Measurements from ENCODE around the gene ROCK1. TPM values are rescaled to one million over a fixed set of nuclear protein-coding genes. Genes with fewer than 3 reads are reported as not detected.

The ROCK1 gene
- total RNA-seq, 4 donors from 2014 or later, result 17.6 to 58.2 (median 24.8) TPM

DNA sequence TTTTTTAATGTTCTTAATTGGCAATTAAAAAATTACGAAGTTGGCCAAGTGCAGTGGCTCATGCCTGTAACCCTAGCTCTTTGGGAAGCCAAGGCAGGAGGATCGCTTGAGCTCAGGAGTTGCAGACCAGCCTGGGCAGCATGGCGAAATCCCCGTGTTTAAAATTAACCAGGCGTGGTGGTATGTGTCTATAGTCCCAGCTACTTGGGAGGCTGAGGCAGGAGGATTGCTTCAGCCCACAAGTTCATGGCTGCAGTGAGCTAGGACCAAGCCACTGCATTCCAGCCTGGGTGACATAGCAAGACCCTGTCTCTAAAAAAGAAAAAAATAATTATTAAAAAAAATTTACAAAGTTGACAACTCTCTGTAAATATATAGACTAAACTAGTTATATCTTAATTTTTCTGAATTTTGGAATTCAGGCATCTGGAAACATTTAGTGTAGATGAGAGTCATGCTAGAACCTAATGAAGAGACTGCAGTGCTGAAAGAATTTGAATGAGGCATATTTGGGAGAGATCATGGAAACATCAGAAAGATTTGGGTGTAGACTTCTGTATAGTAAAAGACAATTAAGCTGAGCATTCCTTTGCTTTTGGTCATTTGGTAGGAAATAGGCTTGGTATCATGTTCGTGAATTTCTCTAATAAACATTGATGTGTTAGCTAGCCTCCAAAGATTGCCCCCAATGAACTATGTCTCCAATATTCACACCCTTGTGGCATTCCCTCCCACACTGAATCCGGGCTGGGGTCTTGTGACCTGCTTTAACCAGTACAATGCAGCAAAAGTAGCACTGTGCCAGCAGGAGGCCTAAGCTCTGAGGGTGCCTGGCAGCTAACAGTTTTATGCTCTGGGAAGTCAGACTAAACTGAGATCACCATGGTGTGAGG, 4.2 kb upstream of the ROCK1 start:
- TF ChIP-seq POLR2A (IDR thresholded peaks at IDR 0.05), result no peak
- TF ChIP-seq, protein P1, sequence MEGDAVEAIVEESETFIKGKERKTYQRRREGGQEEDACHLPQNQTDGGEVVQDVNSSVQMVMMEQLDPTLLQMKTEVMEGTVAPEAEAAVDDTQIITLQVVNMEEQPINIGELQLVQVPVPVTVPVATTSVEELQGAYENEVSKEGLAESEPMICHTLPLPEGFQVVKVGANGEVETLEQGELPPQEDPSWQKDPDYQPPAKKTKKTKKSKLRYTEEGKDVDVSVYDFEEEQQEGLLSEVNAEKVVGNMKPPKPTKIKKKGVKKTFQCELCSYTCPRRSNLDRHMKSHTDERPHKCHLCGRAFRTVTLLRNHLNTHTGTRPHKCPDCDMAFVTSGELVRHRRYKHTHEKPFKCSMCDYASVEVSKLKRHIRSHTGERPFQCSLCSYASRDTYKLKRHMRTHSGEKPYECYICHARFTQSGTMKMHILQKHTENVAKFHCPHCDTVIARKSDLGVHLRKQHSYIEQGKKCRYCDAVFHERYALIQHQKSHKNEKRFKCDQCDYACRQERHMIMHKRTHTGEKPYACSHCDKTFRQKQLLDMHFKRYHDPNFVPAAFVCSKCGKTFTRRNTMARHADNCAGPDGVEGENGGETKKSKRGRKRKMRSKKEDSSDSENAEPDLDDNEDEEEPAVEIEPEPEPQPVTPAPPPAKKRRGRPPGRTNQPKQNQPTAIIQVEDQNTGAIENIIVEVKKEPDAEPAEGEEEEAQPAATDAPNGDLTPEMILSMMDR (IDR thresholded peaks at IDR 0.05), result no peak
- Histone ChIP-seq H3K36me3 (no peaks in the 10 kb centered on the region), H3K9me3 (no peaks in the 10 kb centered on the region), H3K4me3 (no peak overlapping the region), H3K27ac (peak overlapping the region in 2 of 4 donors; percentile 36 to 71), H3K4me1 (peaks cover 0 to 31% (median 0%) of the 10 kb centered on the region in 3 donors), H3K27me3 (no peaks in the 10 kb centered on the region)
- no peak for DNase-seq
- intact Hi-C loops (cut with DNase I), result no loop called here
- WGBS, 2 donors, result 61 to 79% methylated on average over 7 of the region's 7 CpGs

DNA sequence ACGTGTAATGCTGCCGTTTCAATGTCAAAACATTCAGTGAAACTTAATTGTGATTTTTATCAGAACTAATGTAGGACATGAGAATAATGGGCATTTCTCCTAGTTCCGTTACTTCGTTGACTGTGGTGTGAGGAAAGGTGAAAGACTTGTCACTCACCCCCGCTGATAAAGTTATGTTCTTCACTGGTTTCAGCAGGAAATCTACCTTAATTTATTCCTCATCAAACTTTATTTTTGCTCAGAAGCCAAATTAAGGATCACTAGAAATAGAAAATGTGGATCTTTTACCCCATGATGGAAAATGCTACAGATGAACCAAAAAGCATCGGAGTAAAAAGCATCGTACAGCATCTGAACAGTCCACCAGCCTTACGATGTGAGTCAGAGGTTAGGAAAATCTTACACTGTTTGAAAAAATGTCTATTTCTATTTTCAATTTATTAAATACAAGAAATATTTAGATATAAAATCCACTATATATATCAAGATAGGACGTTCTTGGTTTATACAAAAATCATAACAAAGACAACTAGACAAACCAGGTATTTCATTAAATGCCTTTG, 1.0 kb upstream of the ROCK1 start:
- no peaks in the 10 kb centered on the region for H3K27me3 ChIP-seq
- H3K9me3 ChIP-seq, result no peaks in the 10 kb centered on the region
- 13 to 18% methylated on average over 9 of the region's 9 CpGs for WGBS, 2 donors
- TF ChIP-seq POLR2A (IDR thresholded peaks at IDR 0.05), result no peak
- TF ChIP-seq, protein P1 (IDR thresholded peaks at IDR 0.05), result no peak
- H3K4me1 ChIP-seq, result peaks cover 0 to 52% (median 6%) of the 10 kb centered on the region in 3 donors
- peak overlapping the region; percentile 95 to 99 (median 96) for H3K27ac ChIP-seq
- DNase-seq, result no peak
- intact Hi-C loops (cut with DNase I), result no loop called here
- H3K36me3 ChIP-seq, result no peaks in the 10 kb centered on the region
- peak overlapping the region; percentile 85 to 97 (median 93) for H3K4me3 ChIP-seq

DNA sequence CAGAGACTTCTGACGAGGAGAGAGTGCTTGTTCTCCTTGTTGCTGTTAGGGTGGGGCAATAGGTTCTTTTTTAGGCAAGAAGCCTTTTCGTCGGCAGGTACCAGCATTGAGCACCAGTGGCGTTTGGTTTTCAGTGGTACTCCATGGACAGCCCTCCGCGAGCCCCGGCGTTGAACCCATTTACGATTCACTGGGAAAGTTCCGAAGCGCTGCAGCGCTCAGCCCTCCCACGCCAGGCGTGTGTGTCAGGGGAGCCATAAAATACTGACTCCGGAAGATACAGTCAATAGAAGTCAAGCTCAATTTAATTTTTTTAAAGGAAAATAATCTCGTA, 494 bp upstream of the ROCK1 start:
- no peaks in the 10 kb centered on the region for H3K27me3 ChIP-seq
- H3K9me3 ChIP-seq, result no peaks in the 10 kb centered on the region
- TF ChIP-seq POLR2A (IDR thresholded peaks at IDR 0.05), result no peak
- TF ChIP-seq, protein P1 (IDR thresholded peaks at IDR 0.05), result no peak
- WGBS, 2 donors, result 0 to 1% methylated on average over 12 to 13 of the region's 16 CpGs
- intact Hi-C loops (cut with DNase I), result no loop called here
- H3K4me1 ChIP-seq, result peaks cover 0 to 53% (median 12%) of the 10 kb centered on the region in 3 donors
- DNase-seq, result no peak
- peak overlapping the region; percentile 95 to 99 (median 96) for H3K27ac ChIP-seq
- H3K4me3 ChIP-seq, result peak overlapping the region; percentile 85 to 97 (median 93)
- H3K36me3 ChIP-seq, result no peaks in the 10 kb centered on the region

DNA sequence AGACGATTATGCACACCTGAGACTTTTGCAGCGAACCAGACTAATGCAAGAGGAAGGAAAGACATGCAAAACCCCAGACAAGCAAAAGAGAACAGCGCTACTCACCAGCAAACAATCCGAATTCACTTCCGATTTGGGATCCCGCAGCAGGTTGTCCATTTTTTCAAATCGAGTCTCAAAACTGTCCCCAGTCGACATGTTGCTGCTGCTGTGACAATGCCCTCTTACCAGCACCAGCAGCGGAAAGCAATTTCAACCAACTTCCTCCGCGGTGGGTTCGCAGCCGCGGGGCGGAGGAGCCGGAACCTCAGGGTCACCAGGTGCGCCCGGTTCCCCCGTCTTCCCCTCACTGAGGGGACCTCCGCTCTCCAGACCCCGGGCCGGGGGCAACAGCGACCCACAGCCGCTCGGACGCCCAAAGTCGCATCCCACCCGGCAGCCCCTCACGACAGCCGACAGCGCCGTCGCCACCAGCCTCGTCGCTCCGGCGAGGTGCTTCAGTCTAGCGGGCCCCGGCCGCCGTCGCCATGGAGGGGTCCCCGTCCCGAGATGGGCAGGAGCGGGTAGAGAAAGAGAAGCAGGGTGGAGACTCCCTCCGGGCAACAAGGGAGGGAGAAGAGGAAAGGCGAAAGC, 784 bp downstream of the ROCK1 start:
- peaks cover 9 to 55% (median 13%) of the 10 kb centered on the region in 3 donors for H3K4me1 ChIP-seq

More for the DNA sequence above, 784 bp downstream of the ROCK1 start:
- Histone ChIP-seq H3K4me3 (peak overlapping the region; percentile 85 to 97 (median 93)), H3K27me3 (no peaks in the 10 kb centered on the region), H3K36me3 (no peaks in the 10 kb centered on the region), H3K27ac (peak overlapping the region; percentile 95 to 99 (median 96)), H3K9me3 (no peaks in the 10 kb centered on the region)
- TF ChIP-seq, protein P1 (IDR thresholded peaks at IDR 0.05), result no peak
- TF ChIP-seq POLR2A (IDR thresholded peaks at IDR 0.05), result no peak
- intact Hi-C loops (cut with DNase I), result no loop called here
- DNase-seq, result no peak
- 0% methylated on average over 15 to 26 of the region's 47 CpGs for whole genome bisulfite sequencing, 2 donors
